B cell (primary cell): ENCODE measurements around the gene VENTX. TPM values are rescaled to one million over a fixed set of nuclear protein-coding genes. Genes with fewer than 3 reads are reported as not detected.
A peak's percentile ranks its signal among the peaks of the same experiment; 100 is the strongest.
"Not testable (repeated sequence)": the region's sequence is repeated elsewhere in the genome, so short reads cannot be mapped to it uniquely, and the experiment has no call there.

Source experiments
- ATAC-seq: fragments of 200-7000 bp; cut with Tn5 transposase; one replicate; pipeline ENCODE4 v1.10.0; 2021; ENCODE audit warnings: low read depth, mild to moderate bottlenecking, moderate number of reproducible peaks, moderate library complexity
- CTCF ChIA-PET: fragments of 350-600 bp; sonication (Branson Sonifier 250); formaldehyde crosslinking; loops from one replicate; lab custom pipeline; 2021; ENCODE audit warnings: antibody characterized with exemption, inconsistent platforms; lab: Charles Lee
- POLR2A ChIA-PET: fragments of 350-600 bp; sonication (Branson Sonifier 250); formaldehyde crosslinking; loops from one replicate; lab custom pipeline; 2021; ENCODE audit warnings: antibody characterized with exemption; lab: Charles Lee
- DNase-seq: peaks from one replicate; pipeline ENCODE4 v3.0.0; 2013
- H2AFZ ChIP-seq: 2 replicates; pipeline ENCODE4 v1.6.1; 2012; ENCODE audit warnings: mild to moderate bottlenecking, low read depth, low read length; ENCODE audit not compliant: insufficient read depth, poor library complexity, severe bottlenecking
- H3K27ac ChIP-seq, 2 donors: 1 replicate in 1 of 2; 2 replicates in 1 of 2; pipeline ENCODE4 v1.5.1; 2012 to 2013; ENCODE audit warnings: low read length in 2 of 2, mild to moderate bottlenecking in 2 of 2, moderate library complexity in 1 of 2
- H3K27me3 ChIP-seq, 4 experiments: fragments of 200-600 bp in 1 of 4; sonication (generic) in 1 of 4; replicated peaks in 1 of 4; 1 replicate in 2 of 4; 2 replicates in 2 of 4; pipeline versions ENCODE4 v1.6.1 to v1.7.0; 2013 to 2016; ENCODE audit warnings: low read length in 3 of 4, mild to moderate bottlenecking in 2 of 4, mixed read lengths in 1 of 4, moderate library complexity in 1 of 4; ENCODE audit not compliant: insufficient read depth in 4 of 4, control insufficient read depth in 3 of 4; ENCODE audit errors: control extremely low read depth in 1 of 4
- H3K36me3 ChIP-seq, 2 experiments: replicated peaks in 1 of 2; 1 replicate in 1 of 2; 2 replicates in 1 of 2; pipeline versions ENCODE4 v1.6.1 to v1.7.1; 2013; ENCODE audit warnings: low read length in 1 of 2; ENCODE audit not compliant: insufficient read depth in 2 of 2, control insufficient read depth in 1 of 2; ENCODE audit errors: control extremely low read depth in 1 of 2, extremely low read depth in 1 of 2
- H3K4me1 ChIP-seq, 2 donors: fragments of 200-600 bp in 1 of 2; sonication (generic) in 1 of 2; 1 replicate in 1 of 2; 2 replicates in 1 of 2; pipeline versions ENCODE4 v1.5.1 to v1.6.1; 2013 to 2017; ENCODE audit warnings: low read length in 2 of 2; ENCODE audit not compliant: control insufficient read depth in 2 of 2, insufficient read depth in 2 of 2
- H3K4me2 ChIP-seq: replicated peaks from 2 replicates; pipeline ENCODE3; 2012; ENCODE audit warnings: mild to moderate bottlenecking, low read depth, low read length; ENCODE audit not compliant: poor library complexity, severe bottlenecking
- H3K4me3 ChIP-seq, 5 experiments: fragments of 200-600 bp in 1 of 5; sonication (generic) in 1 of 5; 1 replicate in 3 of 5; 2 replicates in 2 of 5; pipeline versions ENCODE4 v1.5.1 to v1.7.0; 2011 to 2016; ENCODE audit warnings: low read length in 4 of 5, mild to moderate bottlenecking in 4 of 5, low read depth in 2 of 5, control low read depth in 1 of 5, moderate library complexity in 1 of 5; ENCODE audit not compliant: insufficient read depth in 1 of 5; ENCODE audit errors: control extremely low read depth in 1 of 5, extremely low read depth in 1 of 5
- H3K79me2 ChIP-seq: fragments of 200-600 bp; sonication (generic); one replicate; pipeline ENCODE4 v1.6.0; 2016; ENCODE audit warnings: low read length; ENCODE audit not compliant: control insufficient read depth, insufficient read depth
- H3K9ac ChIP-seq: fragments of 200-600 bp; sonication (generic); 2 replicates; pipeline ENCODE4 v1.6.1; 2017; ENCODE audit warnings: mild to moderate bottlenecking, low read length, moderate library complexity
- H3K9me3 ChIP-seq, 3 donors: one replicate each; pipeline versions ENCODE4 v1.6.1 to v1.7.1; 2013; ENCODE audit warnings: low read length in 2 of 3; ENCODE audit not compliant: control insufficient read depth in 2 of 3, insufficient read depth in 1 of 3; ENCODE audit errors: control extremely low read depth in 1 of 3
- H4K20me1 ChIP-seq: 2 replicates; pipeline ENCODE4 v1.6.0; 2012; ENCODE audit warnings: mild to moderate bottlenecking, low read length; ENCODE audit not compliant: insufficient read depth, control insufficient read depth, poor library complexity, severe bottlenecking
- H3K27ac Mint-ChIP-seq: one replicate; pipeline ENCODE4 v1.8.0; 2021; ENCODE audit warnings: mixed read lengths
- H3K27me3 Mint-ChIP-seq: one replicate; pipeline ENCODE4 v1.8.0; 2021; ENCODE audit warnings: mixed read lengths
- H3K4me1 Mint-ChIP-seq: one replicate; pipeline ENCODE4 v1.8.0; 2021; ENCODE audit warnings: mixed read lengths
- H3K4me3 Mint-ChIP-seq: one replicate; pipeline ENCODE4 v1.8.0; 2021; ENCODE audit warnings: mixed read lengths
- H3K9me3 Mint-ChIP-seq: one replicate; pipeline ENCODE4 v1.8.0; 2022; ENCODE audit warnings: mixed read lengths; ENCODE audit not compliant: insufficient read depth
- EZH2 ChIP-seq: IDR thresholded peaks from 2 replicates; pipeline ENCODE4 v1.6.1; 2012; ENCODE audit warnings: borderline replicate concordance, low read depth, mild to moderate bottlenecking, moderate library complexity, low read length; ENCODE audit not compliant: insufficient read depth, poor library complexity, severe bottlenecking
- WGBS: methylation state at CpG from one replicate; pipeline ENCODE4 v1.1.5; 2013; ENCODE audit warnings: missing lambda C conversion rate; ENCODE audit not compliant: insufficient coverage; 5-methylcytosine and 5-hydroxymethylcytosine counted together
- intact Hi-C: fragments of 100-400 bp; cut with micrococcal nuclease; formaldehyde crosslinking; loops from one replicate; pipeline ENCODE4 v1.10.0; 2022
- polyA plus RNA-seq: library from polyadenylated mRNA; depleted of rRNA; stranded (reverse); fragments of >200 nt; gene quantifications from 2 replicates; pipeline ENCODE4 v1.2.3, GENCODE V29; 2012
- total RNA-seq, 2 donors: library from RNA; stranded (reverse); fragments of 120-200 nt in 1 of 2; gene quantifications; 1 replicate in 1 of 2; 2 replicates in 1 of 2; pipeline versions ENCODE4 v1.2.3 to v1.2.4, GENCODE V29; 2013 to 2022
- TF ChIP-seq, protein P1 (sequence below): fragments of 200-600 bp; IDR thresholded peaks from one replicate; pipeline ENCODE4 v1.8.0; 2022; ENCODE audit warnings: antibody characterized with exemption, mild to moderate bottlenecking

Gene VENTX
- total and polyA plus RNA-seq, 2 donors (not counting 1 experiment from before 2014, with no cell fraction given) = 0.82 TPM; not detected in 1

GRCh38 chr10:133264461-133264860 is 26.8 kb downstream of the VENTX start:
- TF ChIP-seq EZH2 = no peak
- TF ChIP-seq, protein P1, sequence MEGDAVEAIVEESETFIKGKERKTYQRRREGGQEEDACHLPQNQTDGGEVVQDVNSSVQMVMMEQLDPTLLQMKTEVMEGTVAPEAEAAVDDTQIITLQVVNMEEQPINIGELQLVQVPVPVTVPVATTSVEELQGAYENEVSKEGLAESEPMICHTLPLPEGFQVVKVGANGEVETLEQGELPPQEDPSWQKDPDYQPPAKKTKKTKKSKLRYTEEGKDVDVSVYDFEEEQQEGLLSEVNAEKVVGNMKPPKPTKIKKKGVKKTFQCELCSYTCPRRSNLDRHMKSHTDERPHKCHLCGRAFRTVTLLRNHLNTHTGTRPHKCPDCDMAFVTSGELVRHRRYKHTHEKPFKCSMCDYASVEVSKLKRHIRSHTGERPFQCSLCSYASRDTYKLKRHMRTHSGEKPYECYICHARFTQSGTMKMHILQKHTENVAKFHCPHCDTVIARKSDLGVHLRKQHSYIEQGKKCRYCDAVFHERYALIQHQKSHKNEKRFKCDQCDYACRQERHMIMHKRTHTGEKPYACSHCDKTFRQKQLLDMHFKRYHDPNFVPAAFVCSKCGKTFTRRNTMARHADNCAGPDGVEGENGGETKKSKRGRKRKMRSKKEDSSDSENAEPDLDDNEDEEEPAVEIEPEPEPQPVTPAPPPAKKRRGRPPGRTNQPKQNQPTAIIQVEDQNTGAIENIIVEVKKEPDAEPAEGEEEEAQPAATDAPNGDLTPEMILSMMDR = no peak
- no peak for ATAC-seq

GRCh38 chr10:133265052-133265451 is 27.4 kb downstream of the VENTX start:
- ATAC-seq, H3K27me3 Mint-ChIP-seq, H3K27ac ChIP-seq, H3K9me3 ChIP-seq, DNase-seq, H3K27me3 ChIP-seq, intact Hi-C loops, H3K4me2 ChIP-seq, H3K9ac ChIP-seq, H3K27ac Mint-ChIP-seq, H3K4me3 ChIP-seq, H3K79me2 ChIP-seq, H3K9me3 Mint-ChIP-seq, H2AFZ ChIP-seq, H3K4me3 Mint-ChIP-seq: not testable (repeated sequence)
- 86% methylated on average over 8 of the region's 10 CpGs for WGBS
- H3K4me1 ChIP-seq = peaks cover 29 to 45% of the 10 kb centered on the region in 2 donors
- ChIA-PET CTCF (interaction anchor here (0.7 to 8.9 kb wide), 4 partner anchors 8 to 42 kb away, joined by 3 to 80 read pairs (median 4); partner anchors contain the start of gene ADAM8), POLR2A (interaction anchor here (2.4 kb wide), 1 partner anchor 10 kb away, joined by 11 read pairs; no protein-coding TSS in a partner anchor)
- peaks cover 0 to 39% of the 10 kb centered on the region in 2 experiments for H3K36me3 ChIP-seq
- H4K20me1 ChIP-seq = peaks cover 19% of the 10 kb centered on the region
- H3K4me1 Mint-ChIP-seq = peaks cover 47% of the 10 kb centered on the region

More at GRCh38 chr10:133264461-133264860, 26.8 kb downstream of the VENTX start:
- Histone ChIP-seq H3K27ac (no peak overlapping the region), H3K79me2 (no peaks in the 10 kb centered on the region), H3K27me3 (no peaks in the 10 kb centered on the region), H3K9ac (no peak overlapping the region), H3K36me3 (peaks cover 0 to 34% of the 10 kb centered on the region in 2 experiments), H3K9me3 (no peaks in the 10 kb centered on the region), H4K20me1 (peaks cover 13% of the 10 kb centered on the region), H2AFZ (no peak overlapping the region), H3K4me3 (no peak overlapping the region), H3K4me1 (peaks cover 34 to 51% of the 10 kb centered on the region in 2 donors), H3K4me2 (peak overlapping the region; percentile 54)
- POLR2A ChIA-PET = interaction anchor here (0.5 to 2.4 kb wide), 3 partner anchors 10 to 31 kb away, joined by 3 to 11 read pairs (median 4); no protein-coding TSS in a partner anchor
- H3K4me1 Mint-ChIP-seq = peaks cover 53% of the 10 kb centered on the region
- no peaks in the 10 kb centered on the region for H3K27me3 Mint-ChIP-seq
- H3K27ac Mint-ChIP-seq = peak overlapping the region; percentile 79
- H3K9me3 Mint-ChIP-seq = no peaks in the 10 kb centered on the region
- peak overlapping the region; percentile 61 for H3K4me3 Mint-ChIP-seq
- 44% methylated on average over 8 of the region's 9 CpGs for WGBS
- peak; percentile 68 for DNase-seq
- intact Hi-C loops = loop anchor here (5.0 kb wide), 3 partner anchors 108 to 932 kb away; partner anchors contain the start of genes ECHS1 and LRRC27
- CTCF ChIA-PET = interaction anchor here (1.1 to 8.9 kb wide), 5 partner anchors 11 to 115 kb away, joined by 3 to 80 read pairs (median 5); partner anchors contain the start of gene ADAM8
